ENCODE measurements around the gene TCF3. TPM values are rescaled to one million over a fixed set of nuclear protein-coding genes. Genes with fewer than 3 reads are reported as not detected.

TCF3 gene
- total and polyA plus RNA-seq, 2 donors (not counting 3 experiments of a cell fraction or from before 2014, with no cell fraction given): 147 to 193 TPM

DNA sequence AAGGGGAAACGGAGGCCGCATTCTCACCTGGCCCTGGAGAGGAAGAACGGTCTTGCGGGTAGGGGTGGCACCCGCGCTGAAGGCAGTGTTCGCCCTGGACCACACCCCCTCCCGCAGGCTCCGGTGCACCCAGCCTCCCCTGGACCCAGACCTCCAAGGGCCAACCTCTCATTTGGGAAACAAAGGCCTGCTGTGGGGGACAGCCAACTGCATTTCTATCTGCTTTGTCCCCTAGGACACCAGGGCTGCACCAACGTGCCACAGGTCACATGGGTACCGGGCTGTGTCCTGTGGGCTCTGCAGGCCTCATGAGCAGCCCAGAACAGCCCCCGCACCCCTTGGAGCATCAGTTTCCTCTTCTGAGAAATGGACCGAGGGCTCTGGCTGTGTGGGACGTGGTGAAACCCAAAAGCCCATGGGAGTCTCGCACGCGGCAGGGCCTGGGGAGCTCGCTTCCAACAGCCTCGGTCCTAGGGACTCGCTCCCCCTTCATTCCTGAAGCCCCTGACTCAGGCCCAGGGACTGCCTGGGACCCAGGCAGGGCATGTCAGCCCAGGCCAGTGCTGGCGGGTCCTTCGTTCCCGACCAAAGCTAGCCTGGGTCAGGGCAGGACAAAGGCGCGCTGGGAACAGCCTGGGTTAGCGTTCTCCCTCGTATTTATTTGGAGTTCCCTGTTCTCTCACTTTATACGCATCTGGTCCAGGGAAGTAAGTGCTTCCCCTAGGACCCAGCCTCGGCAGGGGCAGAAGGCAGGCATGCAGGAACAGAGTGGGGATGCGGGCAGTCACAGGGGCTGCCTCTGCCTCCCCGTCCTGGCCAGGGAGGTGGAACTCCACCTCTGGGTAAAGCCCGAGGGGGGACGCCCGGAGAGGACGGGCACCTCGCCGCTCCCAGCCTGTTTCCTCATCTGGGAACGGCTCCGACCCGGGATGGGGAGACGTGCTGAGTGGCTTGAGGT is 4.6 kb downstream of the TCF3 start:
- Histone ChIP-seq H3K27ac (ENCODE audit: insufficient read depth, low read depth, low read length) (no peak overlapping the region), H3K36me3 (ENCODE audit: control insufficient read depth in 2 of 2, extremely low read depth in 1 of 2, insufficient read depth in 2 of 2, low read length in 2 of 2) (peaks cover 5 to 35% of the 10 kb centered on the region in 2 experiments), H2AFZ (ENCODE audit: low read depth, low read length) (no peak overlapping the region), H3K4me1 (ENCODE audit: control insufficient read depth, extremely low read depth, insufficient read depth, low read length) (peaks cover 2% of the 10 kb centered on the region), H4K20me1 (replicated peaks; ENCODE audit: control insufficient read depth, extremely low read depth, insufficient read depth, low read length) (no peaks in the 10 kb centered on the region), H3K79me2 (ENCODE audit: control insufficient read depth, insufficient read depth, low read length) (peaks cover 48% of the 10 kb centered on the region), H3K4me2 (ENCODE audit: insufficient read depth, low read length) (no peak overlapping the region), H3K4me3 (replicated peaks in 1 of 3; ENCODE audit: insufficient read depth in 1 of 3, low read depth in 1 of 3, low read length in 3 of 3) (no peak overlapping the region), H3K9me1 (replicated peaks; ENCODE audit: control insufficient read depth, extremely low read depth, insufficient read depth, low read length) (no peaks in the 10 kb centered on the region), H3K9me3 (replicated peaks; ENCODE audit: control insufficient read depth, insufficient read depth, low read length) (no peaks in the 10 kb centered on the region), H3K27me3 (ENCODE audit: control insufficient read depth in 2 of 2, insufficient read depth in 2 of 2, low read length in 2 of 2) (no peaks in the 10 kb centered on the region), H3K9ac (replicated peaks; ENCODE audit: extremely low read depth, insufficient read depth, low read length) (no peak overlapping the region)
- intact Hi-C loops (cut with micrococcal nuclease) (no loop called here), dilution Hi-C loops (cut with MboI; ENCODE audit: extremely low pct_ligation_motif_present, low sequenced_read_pairs) (no loop called here)
- ChIA-PET CTCF (no interaction called here), POLR2A (no interaction called here)
- no peak for DNase-seq (ENCODE audit: low read depth, low spot score)
- TF ChIP-seq JUN (IDR thresholded peaks at IDR 0.05; ENCODE audit: borderline replicate concordance, insufficient read depth, insufficient read length, low read depth) (no peak), CTCF (IDR thresholded peaks at IDR 0.05; ENCODE audit: extremely low read depth in 1 of 2, insufficient read depth in 1 of 2, low read depth in 1 of 2, low read length in 2 of 2) (no peak), MAX (IDR thresholded peaks at IDR 0.05; ENCODE audit: insufficient read depth, insufficient read length) (no peak), POLR2AphosphoS5 (IDR thresholded peaks at IDR 0.05; ENCODE audit: insufficient read depth, low read depth, low read length) (no peak), GATA2 (IDR thresholded peaks at IDR 0.05; ENCODE audit: insufficient read depth, insufficient read length, low read depth, low read length) (no peak), POLR2A (IDR thresholded peaks at IDR 0.05; ENCODE audit: low read depth, low read length) (no peak), EZH2 (IDR thresholded peaks at IDR 0.05; ENCODE audit: borderline replicate concordance, low read depth, low read length, severe bottlenecking) (no peak), FOS (IDR thresholded peaks at IDR 0.05; ENCODE audit: borderline replicate concordance, insufficient read depth, low read length) (no peak), MYC (IDR thresholded peaks at IDR 0.05; ENCODE audit: low read depth, low read length) (no peak)
- no peak for FAIRE-seq
- BruUV-seq (replicated peaks): no TSS peak
